Endothelial cell of umbilical vein (primary cell): ENCODE data around the gene SLC11A1.

Source experiments
- CTCF ChIP-seq, 2 donors: IDR thresholded peaks; 1 replicate in 1 of 2; 2 replicates in 1 of 2; pipeline ENCODE4 v1.5.1; 2011; ENCODE audit warnings: low read length in 2 of 2, mild to moderate bottlenecking in 2 of 2, moderate library complexity in 2 of 2, control low read depth in 1 of 2, inconsistent platforms in 1 of 2, low read depth in 1 of 2; ENCODE audit not compliant: insufficient read depth in 1 of 2; ENCODE audit errors: extremely low read depth in 1 of 2
- EZH2 ChIP-seq: IDR thresholded peaks from 2 replicates; pipeline ENCODE4 v1.6.1; 2012; ENCODE audit warnings: borderline replicate concordance, low read depth, mild to moderate bottlenecking, moderate library complexity, low read length, inconsistent platforms; ENCODE audit not compliant: severe bottlenecking
- MAX ChIP-seq: IDR thresholded peaks from 2 replicates; pipeline ENCODE4 v1.6.1; 2011; ENCODE audit not compliant: insufficient read depth, insufficient read length
- POLR2A ChIP-seq: IDR thresholded peaks from 2 replicates; pipeline ENCODE4 v1.6.1; 2012; ENCODE audit warnings: low read depth, mild to moderate bottlenecking, control low read depth, low read length
- POLR2AphosphoS5 ChIP-seq: IDR thresholded peaks from 2 replicates; pipeline ENCODE4 v1.6.1; 2012; ENCODE audit warnings: low read depth, mild to moderate bottlenecking, control low read depth, low read length, moderate library complexity; ENCODE audit not compliant: insufficient read depth

GRCh38 chr2:218381916-218382366, at the start of gene SLC11A1:
- no peak for TF ChIP-seq POLR2A
- no peak for TF ChIP-seq CTCF (IDR thresholded peaks at IDR 0.05; ENCODE audit: extremely low read depth in 1 of 2, insufficient read depth in 1 of 2, low read depth in 1 of 2, low read length in 2 of 2)
- TF ChIP-seq POLR2AphosphoS5, result no peak
- TF ChIP-seq MAX, result no peak
- TF ChIP-seq EZH2, result no peak
